Hematopoietic multipotent progenitor cell (in vitro differentiated cells): ENCODE data around the gene ZFAND2B. TPM values are rescaled to one million over a fixed set of nuclear protein-coding genes. Genes with fewer than 3 reads are reported as not detected.
"Not testable (repeated sequence)": the region's sequence is repeated elsewhere in the genome, so short reads cannot be mapped to it uniquely, and the experiment has no call there.

ENCODE experiments used
- DNase-seq, 3 donors: peaks; one replicate each; pipeline ENCODE4 v3.0.0-alpha.2; 2011 to 2015; ENCODE audit warnings: low read depth in 2 of 3, low spot score in 2 of 3
- total RNA-seq: library from RNA; depleted of rRNA; stranded (reverse); fragments of >200 nt; gene quantifications from one replicate; pipeline ENCODE4 v1.2.3, GENCODE V29; 2012

The ZFAND2B gene
- total RNA-seq, 1 donor: 87.8 TPM

DNA sequence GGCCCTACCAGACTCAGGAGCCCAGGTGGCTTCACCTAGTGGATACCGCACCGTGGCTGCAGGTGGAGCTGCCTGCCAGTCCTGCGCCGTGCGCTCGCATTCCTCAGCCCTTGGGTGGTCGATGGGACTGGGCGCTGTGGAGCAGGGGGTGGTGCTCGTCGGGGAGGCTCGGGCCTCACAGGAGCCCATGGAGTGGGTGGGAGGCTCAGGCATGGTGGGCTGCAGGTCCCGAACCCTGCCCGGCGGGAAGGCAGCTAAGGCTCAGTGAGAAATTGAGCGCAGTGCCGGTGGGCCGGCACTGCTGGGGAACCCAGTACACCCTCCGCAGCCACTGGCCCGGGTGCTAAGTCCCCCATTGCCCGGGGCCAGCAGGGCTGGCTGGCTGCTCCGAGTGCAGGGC, 5.3 kb upstream of the ZFAND2B start:
- DNase-seq: not testable (repeated sequence)

DNA sequence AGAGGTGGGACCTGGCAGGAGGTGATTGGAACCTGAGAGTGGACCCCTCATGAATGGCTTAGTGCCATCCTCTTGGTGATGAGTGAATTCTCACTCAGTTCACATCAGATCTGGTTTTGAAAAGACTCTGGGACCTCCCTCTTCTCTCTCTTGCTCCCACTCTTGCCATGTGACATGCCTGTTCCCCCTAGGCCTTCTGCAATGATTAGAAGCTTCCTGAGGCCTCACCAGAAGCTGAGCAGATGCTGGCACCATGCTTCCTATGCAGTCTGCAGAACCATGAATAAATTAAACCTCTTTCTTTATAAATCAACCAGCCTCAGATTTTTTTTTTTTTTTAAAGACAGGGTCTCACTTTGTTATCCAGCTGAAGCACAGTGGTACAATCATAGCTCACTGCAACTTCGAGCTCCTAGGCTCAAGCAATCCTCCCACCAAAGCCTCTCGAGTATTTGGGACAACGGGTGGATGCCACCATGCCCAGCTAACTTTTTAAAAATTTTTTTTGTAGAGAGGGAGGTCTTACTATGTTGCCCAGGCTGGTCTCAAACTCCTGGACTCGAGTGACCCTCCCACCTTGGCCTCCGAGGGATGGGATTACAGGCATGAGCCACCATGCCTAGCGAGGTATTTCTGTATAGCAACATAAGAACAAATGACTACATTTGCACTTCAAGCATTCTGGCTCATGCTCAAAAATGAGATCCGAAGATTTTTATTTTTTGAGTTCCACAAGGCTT, 2.0 kb upstream of the ZFAND2B start:
- no peak for DNase-seq

DNA sequence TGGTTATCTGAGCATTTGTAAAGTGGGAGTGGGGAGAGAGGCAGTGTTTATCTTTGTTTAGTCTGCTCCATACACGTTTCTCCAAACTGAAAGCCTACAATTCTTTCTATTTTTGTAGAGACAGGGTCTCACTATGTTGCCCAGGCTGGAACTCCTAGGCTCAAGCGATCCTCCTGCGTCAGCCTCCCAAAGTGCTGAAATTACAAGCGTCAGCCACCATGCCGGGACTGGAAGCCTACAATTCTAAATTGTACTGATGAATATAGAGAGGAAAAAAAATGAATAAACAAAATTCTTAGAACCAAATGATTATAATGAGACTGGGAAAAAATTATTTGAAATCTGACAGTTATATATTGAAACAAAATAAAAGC, 1.4 kb upstream of the ZFAND2B start:
- no peak for DNase-seq

GRCh38 chr2:219205981-219206327, 628 bp upstream of the ZFAND2B start:
- no peak for DNase-seq

GRCh38 chr2:219207134-219207883, 727 bp downstream of the ZFAND2B start:
- DNase-seq: no peak

DNA sequence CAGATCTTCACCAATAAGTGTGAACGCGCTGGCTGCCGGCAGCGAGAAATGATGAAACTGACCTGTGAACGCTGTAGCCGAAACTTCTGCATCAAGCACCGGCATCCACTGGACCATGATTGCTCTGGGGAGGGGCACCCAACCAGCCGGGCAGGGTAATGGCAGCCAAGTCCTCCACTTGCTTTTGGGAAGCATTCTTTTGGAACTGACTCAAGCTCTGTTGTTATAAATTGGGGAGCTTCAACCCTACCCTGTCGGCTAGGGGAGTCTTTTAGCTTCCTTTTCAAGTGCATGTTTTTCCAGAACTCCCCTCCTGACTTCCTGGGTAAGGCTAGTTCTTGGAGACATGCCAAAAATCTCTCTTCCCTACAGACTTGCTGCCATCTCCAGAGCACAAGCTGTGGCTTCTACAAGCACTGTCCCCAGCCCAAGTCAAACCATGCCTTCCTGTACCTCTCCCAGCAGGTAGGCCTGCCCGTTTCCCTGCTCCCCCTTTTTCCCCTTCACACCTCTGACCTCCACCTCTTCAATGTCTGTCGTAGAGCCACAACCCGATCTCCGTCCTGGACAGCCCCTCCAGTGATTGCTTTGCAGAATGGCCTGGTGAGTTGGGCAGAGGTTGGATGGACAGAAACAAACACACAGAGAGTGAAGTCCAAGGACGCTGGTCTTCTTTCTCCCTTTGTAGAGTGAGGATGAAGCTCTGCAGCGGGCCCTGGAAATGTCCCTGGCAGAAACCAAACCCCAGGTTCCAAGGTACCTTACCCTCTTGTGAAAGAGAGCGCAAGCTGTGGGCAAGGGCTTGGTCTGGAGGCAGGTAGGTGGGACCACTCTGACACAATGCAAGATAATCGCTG, 1.5 kb downstream of the ZFAND2B start:
- DNase-seq: no peak

DNA sequence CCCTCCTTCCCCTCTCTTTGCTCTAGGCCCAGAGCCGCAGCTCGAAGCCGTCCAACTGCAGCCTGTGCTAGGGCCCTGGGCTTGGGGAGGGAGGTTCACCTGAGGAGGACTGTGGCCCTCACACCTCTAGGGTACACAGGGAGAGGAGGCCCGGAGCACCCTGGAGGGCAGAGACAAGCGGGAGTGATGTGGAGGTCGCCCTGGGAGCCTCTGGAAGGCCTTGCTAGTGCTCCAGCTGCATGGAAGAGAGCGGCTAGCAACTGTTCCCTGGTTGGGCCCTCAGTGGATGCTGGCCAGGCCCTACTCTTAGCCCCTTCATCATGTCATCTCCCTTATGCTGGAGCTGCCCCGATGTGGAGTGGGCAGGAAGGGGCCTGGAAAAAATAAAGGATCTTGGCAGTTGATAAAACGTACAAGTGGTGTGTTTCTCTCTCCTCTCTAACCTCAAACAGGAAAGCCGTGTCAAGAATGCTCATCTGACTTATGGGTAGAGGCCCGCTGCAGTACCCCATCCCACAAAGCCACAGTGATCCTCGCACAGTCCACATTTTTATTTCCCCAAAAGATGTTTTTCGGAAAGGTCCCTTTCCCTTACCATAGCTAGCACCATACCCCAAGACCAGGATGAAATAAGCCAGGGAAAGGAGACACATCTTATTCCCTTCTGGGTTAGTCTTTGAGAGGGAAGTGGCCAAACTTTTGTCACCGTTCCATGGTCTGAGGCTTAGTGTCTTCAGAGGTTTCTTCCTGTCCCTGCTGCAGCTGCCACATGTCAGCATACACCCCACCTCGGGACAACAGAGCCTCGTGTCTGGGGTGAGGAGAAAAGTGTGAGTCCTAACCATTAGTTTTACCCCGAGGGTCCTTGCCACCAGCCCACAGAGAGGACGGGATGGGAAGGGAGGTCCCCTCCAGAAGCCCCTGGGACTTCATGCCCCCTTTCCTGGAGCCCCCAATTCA, 2.9 kb downstream of the ZFAND2B start:
- DNase-seq: peak in 1 of 3 donors; percentile 33

DNA sequence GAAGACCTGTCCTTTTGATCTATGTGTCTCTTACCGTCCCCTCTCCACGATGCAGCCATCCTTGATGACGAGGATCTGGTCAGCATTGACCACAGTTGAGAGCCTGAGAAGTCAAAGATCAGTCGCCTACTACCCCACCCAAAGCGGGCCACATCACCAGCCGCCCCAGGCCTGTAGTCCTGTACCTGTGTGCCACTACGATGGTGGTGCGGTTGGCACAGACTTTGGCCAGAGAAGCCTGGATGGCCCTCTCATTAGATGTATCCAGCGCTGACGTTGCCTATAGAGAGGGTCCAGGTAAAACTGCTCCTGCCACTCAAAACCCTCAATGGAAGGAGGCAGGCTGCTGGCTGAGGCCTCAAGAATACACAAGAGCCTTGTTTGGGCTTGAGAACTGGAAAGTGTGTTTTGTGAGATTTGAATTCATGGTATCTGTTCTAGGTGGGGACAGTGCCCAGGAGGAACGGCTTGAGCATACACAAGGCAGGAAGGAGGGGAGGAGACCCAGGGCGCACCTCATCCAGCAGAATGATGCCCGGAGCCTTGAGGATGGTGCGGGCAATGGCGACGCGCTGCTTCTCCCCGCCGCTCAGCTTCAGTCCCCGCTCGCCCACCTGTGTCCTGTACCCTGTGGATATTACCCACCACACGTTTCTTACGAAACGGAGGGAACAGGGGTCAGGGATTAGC, 3.8 kb downstream of the ZFAND2B start:
- no peak for DNase-seq

- DNase-seq: no peak
Observed at GRCh38 chr2:219210886-219211362, 4.3 kb downstream of the ZFAND2B start.

DNA sequence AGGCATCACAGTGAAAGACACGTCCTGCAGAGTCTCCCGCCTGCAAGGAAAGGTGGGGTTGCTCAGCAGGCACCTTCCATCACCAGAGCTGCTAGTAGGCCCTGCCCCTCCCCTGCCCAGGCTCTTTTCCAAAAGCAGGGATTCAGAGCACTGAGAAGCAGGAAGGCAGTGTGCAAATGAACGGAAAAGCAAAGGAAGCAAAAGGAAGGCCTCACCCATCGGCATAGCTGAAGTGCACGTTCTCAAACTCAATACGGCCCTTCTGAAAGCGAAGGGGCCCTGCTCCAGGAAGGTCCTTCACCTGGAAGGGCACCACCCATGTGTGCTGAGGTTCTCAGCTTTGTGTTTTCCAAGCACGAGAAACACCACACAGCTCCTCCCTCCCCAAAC, 6.4 kb downstream of the ZFAND2B start:
- DNase-seq: no peak

GRCh38 chr2:219213486-219214071, 7.0 kb downstream of the ZFAND2B start:
- no peak for DNase-seq

- DNase-seq: no peak
Observed at GRCh38 chr2:219214141-219214540, 7.6 kb downstream of the ZFAND2B start.

- no peak for DNase-seq
Observed at GRCh38 chr2:219214786-219215185, 8.2 kb downstream of the ZFAND2B start.

DNA sequence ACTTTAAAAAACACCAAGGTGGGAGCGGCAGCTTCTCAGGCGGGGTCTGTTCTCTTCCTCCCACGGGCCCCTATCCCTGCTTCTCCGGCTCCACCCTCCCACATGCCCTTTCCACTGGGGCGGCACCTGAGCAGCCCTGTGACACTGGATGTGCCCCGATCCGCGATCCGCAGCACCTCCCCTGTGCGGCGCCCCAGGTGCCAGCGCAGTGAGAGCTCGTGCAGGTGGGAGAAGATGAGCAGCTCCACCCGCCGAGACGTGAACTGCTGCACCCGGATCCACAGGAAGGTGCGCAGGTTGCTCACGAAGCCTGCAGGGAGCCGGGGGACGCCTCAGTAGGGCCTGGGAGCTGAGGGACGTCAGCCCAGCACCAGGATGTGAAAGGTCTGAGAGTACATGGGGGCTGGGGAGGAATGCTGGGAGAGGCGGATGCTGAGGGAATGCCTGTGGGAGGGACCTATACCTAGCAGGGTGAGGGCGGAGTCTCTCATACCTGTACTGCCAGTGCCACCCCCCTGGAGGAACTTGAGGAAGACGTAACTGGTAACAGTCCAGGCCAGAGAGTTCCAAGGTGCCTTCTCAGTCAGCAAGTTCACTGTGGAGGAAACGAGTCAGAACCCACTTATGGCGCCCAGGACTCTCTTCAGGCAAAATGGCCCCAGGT, 9.4 kb downstream of the ZFAND2B start:
- no peak for DNase-seq

DNA sequence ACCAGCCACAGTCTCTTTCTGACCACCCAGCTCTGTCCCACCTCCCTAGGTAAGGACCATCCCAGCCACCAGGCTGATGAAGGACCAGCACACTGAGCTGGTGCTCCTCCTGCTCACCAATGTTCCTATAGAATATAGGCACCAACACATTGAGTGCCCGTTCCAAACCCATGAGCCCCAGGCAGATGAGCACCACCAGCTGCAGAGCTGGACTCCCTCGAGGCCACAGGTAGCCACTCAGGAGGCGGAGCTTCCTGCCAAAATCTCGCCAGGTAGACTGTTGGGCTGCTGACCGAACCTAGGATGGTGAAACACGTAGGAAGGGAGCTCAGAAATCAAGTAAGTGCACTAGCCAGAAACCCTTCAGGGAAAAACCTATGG, 9.9 kb downstream of the ZFAND2B start:
- DNase-seq: no peak

GRCh38 chr2:219218217-219218731, 11.7 kb downstream of the ZFAND2B start:
- DNase-seq: peak in 2 of 3 donors; percentile 21 to 37

DNA sequence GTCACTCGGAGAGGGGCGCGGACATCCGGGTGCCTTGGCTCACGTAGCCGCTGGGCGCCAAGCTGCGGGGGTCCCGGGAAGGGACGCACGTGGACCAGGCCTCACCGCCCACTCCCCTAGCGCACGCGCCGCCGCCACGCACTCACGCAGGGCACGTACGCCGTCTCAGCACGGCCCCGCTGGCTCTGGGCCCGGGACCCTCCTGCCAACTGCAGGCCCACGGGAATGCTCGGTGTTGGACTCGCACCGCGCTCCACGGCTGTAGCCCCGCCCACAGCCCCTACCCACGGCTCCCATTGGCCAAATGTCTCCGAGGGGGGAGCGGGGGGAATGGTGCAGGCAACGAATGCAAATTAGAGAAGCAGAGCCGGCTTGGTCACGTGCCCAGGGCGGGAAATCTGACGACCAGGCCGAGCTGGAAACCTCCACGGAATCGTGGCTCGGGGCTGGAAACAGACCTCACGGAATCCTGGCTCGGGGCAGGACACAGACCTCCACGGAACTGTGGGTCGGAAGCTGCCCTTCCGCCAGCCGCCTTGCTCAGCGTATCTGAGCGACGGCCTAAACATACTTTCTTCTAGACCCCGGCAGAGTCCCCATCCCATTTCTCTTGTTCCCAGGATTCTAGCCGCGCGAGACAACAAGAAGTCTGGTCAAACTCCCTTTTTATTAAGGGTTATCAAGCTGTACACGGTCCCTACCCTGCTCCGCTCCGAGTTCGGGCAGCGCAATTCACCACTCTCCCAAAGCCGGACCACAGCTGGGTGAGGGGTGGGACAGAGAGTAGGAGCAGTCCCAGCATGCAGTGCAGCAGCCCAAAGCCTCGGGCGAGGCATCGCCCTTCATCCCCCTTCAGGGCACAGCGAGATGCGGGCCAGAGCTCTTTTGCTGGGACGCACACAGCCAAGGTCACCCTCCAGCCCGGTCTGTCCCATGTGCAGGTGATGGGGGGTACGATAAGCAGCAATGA, 12.4 kb downstream of the ZFAND2B start, which contains the start of gene ABCB6:
Gene ABCB6 (minus strand): TSS at position 227 of the 970 bp plus-strand sequence. CDS start 285 bp downstream, outside the sequence.
- peak; percentile 59 to 91 (median 87) for DNase-seq
